GM12891 (cell line): ENCODE measurements around the gene ITGA4.

ENCODE experiments used
- PAX5 ChIP-seq: IDR thresholded peaks from 2 replicates; pipeline ENCODE4 v1.6.1; 2011; ENCODE audit warnings: low read length, moderate library complexity, mild to moderate bottlenecking; ENCODE audit not compliant: insufficient read depth, severe bottlenecking
- POLR2A ChIP-seq: IDR thresholded peaks from 2 replicates; pipeline ENCODE4 v1.6.1; 2011; ENCODE audit warnings: low read depth, low read length, control low read depth
- POLR2AphosphoS5 ChIP-seq: IDR thresholded peaks from 2 replicates; pipeline ENCODE4 v1.6.1; 2011; ENCODE audit warnings: low read depth, low read length, control low read depth
- POU2F2 ChIP-seq: IDR thresholded peaks from 2 replicates; pipeline ENCODE4 v1.6.1; 2011; ENCODE audit warnings: low read depth, mild to moderate bottlenecking, control low read depth, low read length, moderate library complexity
- SPI1 ChIP-seq: IDR thresholded peaks from 2 replicates; pipeline ENCODE4 v1.6.1; 2011; ENCODE audit warnings: low read depth, low read length, control low read depth
- TAF1 ChIP-seq: IDR thresholded peaks from 2 replicates; pipeline ENCODE4 v1.6.1; 2011; ENCODE audit warnings: low read depth, low read length, control low read depth

- TF ChIP-seq TAF1 (no peak), POLR2A (no peak), POLR2AphosphoS5 (no peak), SPI1 (no peak), POU2F2 (no peak), PAX5 (no peak)
Observed at GRCh38 chr2:181431674-181432073, 25.5 kb upstream of the ITGA4 start.
